ENCODE measurements around the gene TMEM130. TPM values are rescaled to one million over a fixed set of nuclear protein-coding genes. Genes with fewer than 3 reads are reported as not detected.

The TMEM130 gene
- total and polyA plus RNA-seq, 9 of the 15 experiments (the other 6 are each of a cell fraction or from before 2014, with no cell fraction given), result 0.07 TPM; not detected in 8

- TF ChIP-seq SP1 (CRISPR knock-in tag; IDR thresholded peaks at IDR 0.05), result peak; percentile 42
- TF ChIP-seq ZNF436 (CRISPR knock-in tag; IDR thresholded peaks at IDR 0.05), result no peak
- TF ChIP-seq PYGO2 (tag; IDR thresholded peaks at IDR 0.05), result no peak
- TF ChIP-seq ZNF512 (tag; IDR thresholded peaks at IDR 0.05), result no peak
- no peak for TF ChIP-seq POLR2AphosphoS2 (IDR thresholded peaks at IDR 0.05; ENCODE audit: low read length)
- no peak for TF ChIP-seq HMBOX1 (IDR thresholded peaks at IDR 0.05)
- peak; percentile 65 for TF ChIP-seq TFAP4 (CRISPR knock-in tag; IDR thresholded peaks at IDR 0.05; ENCODE audit: borderline replicate concordance)
- no peak for TF ChIP-seq GTF2A2 (tag; IDR thresholded peaks at IDR 0.05)
- TF ChIP-seq ESRRA (IDR thresholded peaks at IDR 0.05; ENCODE audit: borderline replicate concordance, low read depth), result peak; percentile 55
- TF ChIP-seq ATF2 (CRISPR knock-in tag; IDR thresholded peaks at IDR 0.05), result no peak
- no peak for TF ChIP-seq PATZ1 (CRISPR knock-in tag; IDR thresholded peaks at IDR 0.05; ENCODE audit: borderline replicate concordance)
- TF ChIP-seq GTF3C2 (IDR thresholded peaks at IDR 0.05; ENCODE audit: borderline replicate concordance, extremely low read depth, insufficient read length), result no peak
- TF ChIP-seq RFX1 (IDR thresholded peaks at IDR 0.05), result no peak
Measured at GRCh38 chr7:98878365-98879197, 8.8 kb upstream of the TMEM130 start, which contains the start of gene TRRAP (continued).

All from K562 (cell line).